ENCODE data around the gene METTL13.

- TF ChIP-seq RBM14 (IDR thresholded peaks at IDR 0.05; ENCODE audit: borderline replicate concordance, insufficient read depth, low read depth, low read length) = no peak
- no peak for TF ChIP-seq ZKSCAN8 (CRISPR knock-in tag; IDR thresholded peaks at IDR 0.05)
- TF ChIP-seq, protein P1, sequence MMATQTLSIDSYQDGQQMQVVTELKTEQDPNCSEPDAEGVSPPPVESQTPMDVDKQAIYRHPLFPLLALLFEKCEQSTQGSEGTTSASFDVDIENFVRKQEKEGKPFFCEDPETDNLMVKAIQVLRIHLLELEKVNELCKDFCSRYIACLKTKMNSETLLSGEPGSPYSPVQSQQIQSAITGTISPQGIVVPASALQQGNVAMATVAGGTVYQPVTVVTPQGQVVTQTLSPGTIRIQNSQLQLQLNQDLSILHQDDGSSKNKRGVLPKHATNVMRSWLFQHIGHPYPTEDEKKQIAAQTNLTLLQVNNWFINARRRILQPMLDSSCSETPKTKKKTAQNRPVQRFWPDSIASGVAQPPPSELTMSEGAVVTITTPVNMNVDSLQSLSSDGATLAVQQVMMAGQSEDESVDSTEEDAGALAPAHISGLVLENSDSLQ (IDR thresholded peaks at IDR 0.05) = no peak
- TF ChIP-seq, protein P2, sequence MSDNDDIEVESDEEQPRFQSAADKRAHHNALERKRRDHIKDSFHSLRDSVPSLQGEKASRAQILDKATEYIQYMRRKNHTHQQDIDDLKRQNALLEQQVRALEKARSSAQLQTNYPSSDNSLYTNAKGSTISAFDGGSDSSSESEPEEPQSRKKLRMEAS (CRISPR knock-in tag; IDR thresholded peaks at IDR 0.05) = no peak
- TF ChIP-seq SAFB2 (IDR thresholded peaks at IDR 0.05; ENCODE audit: borderline replicate concordance, low read depth, low read length, severe bottlenecking) = no peak
- no peak for TF ChIP-seq SAP30 (IDR thresholded peaks at IDR 0.05; ENCODE audit: borderline replicate concordance, insufficient read depth, low read depth, low read length, poor library complexity, severe bottlenecking)
- TF ChIP-seq RAD21 (CRISPR knock-in tag; conservative IDR thresholded peaks at IDR 0.05 in 1 of 2, IDR thresholded peaks at IDR 0.05 in 1 of 2) = no peak
Observed at GRCh38 chr1:171772312-171772711, 9.1 kb upstream of the METTL13 start.
